Calu3 (cell line): ENCODE data around the gene LRP8. TPM values are rescaled to one million over a fixed set of nuclear protein-coding genes. Genes with fewer than 3 reads are reported as not detected.

Experiments used
- BruUV-seq: library from RNA; stranded (reverse); fragments of 400-500 nt; replicated peaks from 2 replicates; lab custom pipeline; 2021; lab: Mats Ljungman, UMichigan
- CTCF ChIA-PET: fragments of 300-600 bp; sonication (Branson Sonifier 250); formaldehyde crosslinking; loops from one replicate; lab custom pipeline; 2022; ENCODE audit warnings: antibody characterized with exemption; lab: Charles Lee
- DNase-seq: peaks from one replicate; pipeline ENCODE4 v3.0.0; 2022
- H3K27ac Mint-ChIP-seq: one replicate; pipeline ENCODE4 v1.8.0; 2022; ENCODE audit warnings: mixed read lengths; ENCODE audit not compliant: unreplicated experiment
- H3K27me3 Mint-ChIP-seq: one replicate; pipeline ENCODE4 v1.8.0; 2022; ENCODE audit warnings: mixed read lengths; ENCODE audit not compliant: unreplicated experiment
- H3K36me3 Mint-ChIP-seq: one replicate; pipeline ENCODE4 v1.8.0; 2022; ENCODE audit warnings: mild to moderate bottlenecking, moderate library complexity, mixed read lengths; ENCODE audit not compliant: insufficient read depth, unreplicated experiment
- H3K4me1 Mint-ChIP-seq: one replicate; pipeline ENCODE4 v1.8.0; 2022; ENCODE audit warnings: mild to moderate bottlenecking, low read depth, mixed read lengths; ENCODE audit not compliant: unreplicated experiment
- H3K4me3 Mint-ChIP-seq: one replicate; pipeline ENCODE4 v1.8.0; 2022; ENCODE audit warnings: mild to moderate bottlenecking, low read depth, moderate library complexity, mixed read lengths; ENCODE audit not compliant: unreplicated experiment
- H3K9me3 Mint-ChIP-seq: one replicate; pipeline ENCODE4 v1.8.0; 2022; ENCODE audit warnings: low read depth, mixed read lengths; ENCODE audit not compliant: unreplicated experiment
- CTCF ChIP-seq: fragments of 200-600 bp; IDR thresholded peaks from one replicate; pipeline ENCODE4 v1.8.0; 2022; ENCODE audit warnings: antibody characterized with exemption; ENCODE audit not compliant: unreplicated experiment
- intact Hi-C: fragments of 100-400 bp; cut with micrococcal nuclease; formaldehyde crosslinking; loops from one replicate; pipeline ENCODE4 v1.10.0; 2022; ENCODE audit not compliant: unreplicated experiment
- total RNA-seq: library from RNA; stranded (reverse); gene quantifications from 2 replicates; pipeline ENCODE4 v1.2.3, GENCODE V29; 2022

Gene LRP8
- total RNA-seq, 1 experiment from 2014 or later, result 104 TPM

- CTCF ChIA-PET, result no interaction called here
- BruUV-seq, result no TSS peak
- H3K27me3 Mint-ChIP-seq, result no peaks in the 10 kb centered on the region
These were observed 63.8 kb downstream of the LRP8 start for GRCh38 chr1:53264048-53264447.

GRCh38 chr1:53262000-53262399 is 65.9 kb downstream of the LRP8 start:
- Mint-ChIP-seq H3K4me3 (no peak overlapping the region), H3K27ac (no peak overlapping the region), H3K4me1 (no peaks in the 10 kb centered on the region), H3K27me3 (no peaks in the 10 kb centered on the region), H3K36me3 (peaks cover 47% of the 10 kb centered on the region), H3K9me3 (no peaks in the 10 kb centered on the region)
- intact Hi-C loops, result no loop called here
- DNase-seq, result no peak
- no peak for TF ChIP-seq CTCF
- BruUV-seq, result no TSS peak
- CTCF ChIA-PET, result no interaction called here

More at GRCh38 chr1:53264048-53264447, 63.8 kb downstream of the LRP8 start:
- intact Hi-C loops, result no loop called here
- no peak for DNase-seq
- H3K4me3 Mint-ChIP-seq, result no peak overlapping the region
- H3K4me1 Mint-ChIP-seq, result no peaks in the 10 kb centered on the region
- H3K27ac Mint-ChIP-seq, result no peak overlapping the region
- TF ChIP-seq CTCF, result no peak
- peaks cover 40% of the 10 kb centered on the region for H3K36me3 Mint-ChIP-seq
- H3K9me3 Mint-ChIP-seq, result no peaks in the 10 kb centered on the region

GRCh38 chr1:53260631-53261247 is 67.1 kb downstream of the LRP8 start:
- Mint-ChIP-seq H3K4me1 (no peaks in the 10 kb centered on the region), H3K27ac (no peak overlapping the region), H3K9me3 (no peaks in the 10 kb centered on the region), H3K4me3 (no peak overlapping the region), H3K36me3 (peaks cover 39% of the 10 kb centered on the region), H3K27me3 (no peaks in the 10 kb centered on the region)
- CTCF ChIA-PET, result no interaction called here
- no peak for DNase-seq
- BruUV-seq, result no TSS peak
- intact Hi-C loops, result no loop called here
- TF ChIP-seq CTCF, result no peak

- TF ChIP-seq CTCF, result no peak
- H3K27me3 Mint-ChIP-seq, result no peaks in the 10 kb centered on the region
- no peak overlapping the region for H3K4me3 Mint-ChIP-seq
- peaks cover 36% of the 10 kb centered on the region for H3K36me3 Mint-ChIP-seq
- DNase-seq, result no peak
- no peak overlapping the region for H3K27ac Mint-ChIP-seq
- H3K9me3 Mint-ChIP-seq, result no peaks in the 10 kb centered on the region
- intact Hi-C loops, result no loop called here
- CTCF ChIA-PET, result no interaction called here
- no TSS peak for BruUV-seq
- no peaks in the 10 kb centered on the region for H3K4me1 Mint-ChIP-seq
These were observed 67.9 kb downstream of the LRP8 start for GRCh38 chr1:53259932-53260331.
